PC-9 (cell line): ENCODE results near the gene TRPM1.

Source experiments
- EZH2 ChIP-seq: fragments of 200-600 bp; sonication (generic); IDR thresholded peaks from 2 replicates; pipeline ENCODE4 v1.8.0; 2017; ENCODE audit warnings: antibody characterized with exemption, low read depth
- TF ChIP-seq, protein P1 (sequence below): fragments of 200-600 bp; sonication (generic); conservative IDR thresholded peaks from 2 replicates; pipeline ENCODE4 v1.6.1; 2017; ENCODE audit warnings: mixed run types, antibody characterized with exemption, mild to moderate bottlenecking, moderate library complexity

DNA sequence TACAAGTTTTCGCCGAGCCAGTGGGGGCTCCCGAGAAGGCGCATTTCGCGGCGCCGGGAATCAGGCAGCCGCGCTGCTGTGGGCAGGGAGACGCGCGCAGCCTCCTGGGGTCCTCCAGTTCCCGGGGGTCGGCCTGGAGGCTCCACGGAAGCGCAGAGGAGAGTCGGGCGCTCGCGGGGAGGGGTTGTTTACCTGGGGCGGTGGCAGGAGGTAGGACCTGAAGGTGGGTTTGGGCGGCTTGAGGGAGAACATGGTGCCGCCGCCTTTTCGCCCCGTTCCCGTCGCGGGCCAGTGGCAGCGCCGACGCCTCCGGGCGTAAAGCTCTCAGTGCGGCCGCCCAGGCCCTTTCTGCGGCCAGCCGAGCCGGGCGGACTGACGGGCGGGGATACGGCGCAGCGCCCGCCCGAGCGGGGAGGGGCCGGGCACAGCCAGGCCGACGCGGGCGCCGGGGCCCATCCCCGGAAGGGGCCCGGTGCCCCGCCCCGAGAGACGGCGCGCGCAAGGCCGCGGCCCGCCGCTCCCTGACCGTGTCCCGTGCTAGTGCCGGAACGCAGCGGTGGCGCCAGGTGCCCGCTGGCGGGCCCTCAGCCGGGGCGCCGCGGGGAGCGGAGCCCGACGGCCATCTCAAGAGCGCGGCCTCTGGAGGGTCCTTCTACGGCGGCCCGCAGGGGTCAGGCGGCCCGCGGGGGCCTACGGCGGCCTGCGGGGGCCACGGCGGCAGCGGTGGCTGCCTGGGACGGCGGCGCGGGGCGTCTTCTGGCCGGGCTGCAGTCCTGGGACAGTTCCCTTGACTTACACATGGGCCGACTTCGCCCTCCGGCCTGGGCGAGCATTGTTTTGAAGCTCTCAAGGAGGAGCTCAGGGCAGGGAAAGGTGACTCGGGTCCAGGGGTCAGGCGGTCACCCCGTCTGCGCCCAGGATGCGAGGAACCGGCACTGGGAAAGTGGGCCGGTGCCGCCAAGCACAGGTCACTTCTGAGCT is 110.0 kb downstream of the TRPM1 start, which contains the start of gene MTMR10:
- TF ChIP-seq, protein P1, sequence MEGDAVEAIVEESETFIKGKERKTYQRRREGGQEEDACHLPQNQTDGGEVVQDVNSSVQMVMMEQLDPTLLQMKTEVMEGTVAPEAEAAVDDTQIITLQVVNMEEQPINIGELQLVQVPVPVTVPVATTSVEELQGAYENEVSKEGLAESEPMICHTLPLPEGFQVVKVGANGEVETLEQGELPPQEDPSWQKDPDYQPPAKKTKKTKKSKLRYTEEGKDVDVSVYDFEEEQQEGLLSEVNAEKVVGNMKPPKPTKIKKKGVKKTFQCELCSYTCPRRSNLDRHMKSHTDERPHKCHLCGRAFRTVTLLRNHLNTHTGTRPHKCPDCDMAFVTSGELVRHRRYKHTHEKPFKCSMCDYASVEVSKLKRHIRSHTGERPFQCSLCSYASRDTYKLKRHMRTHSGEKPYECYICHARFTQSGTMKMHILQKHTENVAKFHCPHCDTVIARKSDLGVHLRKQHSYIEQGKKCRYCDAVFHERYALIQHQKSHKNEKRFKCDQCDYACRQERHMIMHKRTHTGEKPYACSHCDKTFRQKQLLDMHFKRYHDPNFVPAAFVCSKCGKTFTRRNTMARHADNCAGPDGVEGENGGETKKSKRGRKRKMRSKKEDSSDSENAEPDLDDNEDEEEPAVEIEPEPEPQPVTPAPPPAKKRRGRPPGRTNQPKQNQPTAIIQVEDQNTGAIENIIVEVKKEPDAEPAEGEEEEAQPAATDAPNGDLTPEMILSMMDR: no peak
- TF ChIP-seq EZH2: no peak
